ENCODE data around the gene MAPK1.
"Not testable (repeated sequence)": the region's sequence is repeated elsewhere in the genome, so short reads cannot be mapped to it uniquely, and the experiment has no call there.

MAPK1 gene

DNA sequence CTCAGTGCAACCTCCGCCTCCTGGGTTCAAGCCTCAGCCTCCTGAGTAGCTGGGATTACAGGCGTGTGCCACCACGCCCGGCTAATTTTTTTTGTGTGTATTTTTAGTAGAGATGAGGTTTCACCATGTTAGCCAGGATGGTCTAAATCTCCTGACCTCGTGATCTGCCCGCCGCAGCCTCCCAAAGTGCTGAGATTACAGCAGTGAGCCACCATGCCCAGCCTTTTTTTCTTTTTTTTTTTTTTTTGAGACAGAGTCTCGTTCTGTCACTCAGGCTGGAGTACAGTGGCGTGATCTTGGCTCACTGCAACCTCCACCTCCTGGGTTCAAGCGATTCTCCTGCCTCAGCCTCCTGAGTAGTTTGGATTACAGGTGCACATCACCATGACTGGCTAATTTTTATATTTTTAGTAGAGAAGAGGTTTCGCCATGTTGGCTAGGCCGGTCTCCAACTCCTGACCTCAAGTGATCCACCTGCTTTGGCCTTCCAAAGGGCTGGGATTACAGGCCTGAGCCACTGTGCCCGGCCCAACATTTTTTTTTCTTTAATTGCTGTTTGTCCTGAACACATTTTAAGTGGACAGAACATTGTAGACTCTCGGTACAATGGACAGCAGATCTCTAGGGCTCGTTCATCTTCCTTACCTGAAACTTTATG is 146.1 kb downstream of the MAPK1 start:
- not testable (repeated sequence) for DNase-seq

DNA sequence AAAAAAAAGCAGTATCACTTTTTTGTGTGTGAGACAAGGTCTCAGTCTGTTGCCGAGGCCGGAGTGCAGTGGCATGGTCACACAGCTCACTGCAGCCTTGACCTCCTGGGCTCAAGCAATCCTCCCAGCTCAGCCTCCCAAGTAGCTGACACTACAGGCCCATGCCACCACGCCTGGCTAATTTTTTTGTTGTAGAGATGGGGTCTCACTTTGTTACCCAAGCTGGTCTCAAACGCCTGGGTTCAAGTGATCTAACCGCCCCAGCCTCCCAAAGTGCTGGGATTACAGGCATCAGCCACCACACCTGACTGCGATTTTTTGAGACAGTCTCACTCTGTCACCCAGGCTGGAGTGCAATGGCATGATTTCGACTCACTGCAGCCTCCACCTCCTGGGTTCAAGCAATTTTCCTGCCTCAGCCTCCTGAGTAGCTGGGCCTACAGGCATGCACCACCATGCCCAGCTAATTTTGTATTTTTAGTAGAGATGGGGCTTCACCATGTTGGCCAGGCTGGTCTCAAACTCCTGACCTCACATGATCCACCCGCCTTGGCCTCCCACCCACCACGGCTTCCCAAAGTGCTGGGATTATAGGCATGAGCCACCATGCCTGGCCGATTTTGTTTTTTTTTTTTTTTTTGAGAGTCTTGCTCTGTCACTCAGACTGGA is 147.1 kb downstream of the MAPK1 start:
- DNase-seq: not testable (repeated sequence)

DNA sequence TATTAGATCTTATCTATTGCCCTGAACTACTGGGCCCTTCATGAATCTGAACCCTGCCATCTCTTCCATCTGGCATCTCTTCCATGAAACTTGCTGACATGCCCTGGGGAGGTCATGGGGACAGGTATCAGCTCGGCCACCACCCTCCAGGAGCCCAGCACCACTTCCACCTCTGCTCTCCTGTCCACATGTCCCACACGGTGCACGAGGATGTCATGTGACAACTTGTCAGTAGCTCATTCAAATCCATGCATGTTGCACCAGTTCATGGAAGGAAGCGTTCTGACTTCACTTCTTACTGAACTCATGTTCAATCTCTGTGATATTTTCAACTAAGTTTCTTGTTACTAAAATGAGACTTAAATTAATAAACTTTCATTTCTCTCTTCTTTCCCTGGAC is 148.4 kb downstream of the MAPK1 start:
- DNase-seq: no peak

DNA sequence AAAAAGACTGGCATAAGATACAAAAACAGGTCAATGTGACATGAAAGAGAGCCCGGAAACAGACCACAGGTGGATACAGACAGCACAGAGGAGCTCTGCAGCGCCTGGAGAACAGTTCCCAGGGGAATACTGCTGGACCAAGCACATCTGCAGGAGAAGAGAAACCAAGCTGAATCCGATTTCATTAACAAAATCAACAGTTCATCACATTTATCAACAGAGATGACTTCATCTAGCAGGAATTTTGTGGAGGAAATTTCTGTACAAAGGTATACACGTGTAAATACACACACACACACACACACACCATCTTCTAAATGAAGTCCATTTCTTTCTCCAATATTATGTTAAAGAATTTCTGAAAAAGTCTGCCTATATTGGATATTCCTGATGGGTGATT is 148.9 kb downstream of the MAPK1 start:
- no peak for DNase-seq

DNA sequence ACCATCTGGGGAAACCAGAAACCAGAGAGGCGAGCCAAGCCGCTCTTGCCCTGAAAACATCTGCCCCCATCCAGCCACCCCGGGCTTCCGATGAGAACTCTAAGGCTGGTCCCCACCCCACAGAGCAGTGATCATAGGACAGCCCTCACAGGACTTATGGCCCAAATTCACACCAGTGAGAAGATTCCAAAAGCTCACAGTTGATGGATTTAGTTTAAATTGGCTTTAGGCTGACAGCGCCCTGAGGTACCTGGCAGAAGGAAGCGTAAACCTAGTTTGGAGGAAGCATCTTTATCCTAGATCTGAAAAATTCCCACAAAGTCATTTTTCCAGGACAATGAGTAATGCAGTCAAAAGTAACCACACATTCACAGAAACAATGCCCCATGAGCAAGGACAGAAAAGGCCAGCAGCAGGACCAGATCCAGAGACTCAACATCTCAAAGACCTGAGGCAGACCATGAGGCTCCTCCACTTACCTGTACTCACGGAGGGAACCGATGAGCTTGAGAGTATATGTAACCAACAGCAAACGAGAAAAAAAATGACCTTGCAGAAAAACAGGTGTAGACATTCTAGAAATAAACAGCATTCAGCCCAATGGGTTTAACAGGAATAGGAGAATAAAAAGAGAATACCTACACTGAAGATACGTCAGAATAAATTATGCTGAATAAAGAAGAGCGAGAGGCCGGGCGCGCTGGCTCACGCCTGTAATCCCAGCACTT is 150.9 kb downstream of the MAPK1 start:
- not testable (repeated sequence) for DNase-seq

DNA sequence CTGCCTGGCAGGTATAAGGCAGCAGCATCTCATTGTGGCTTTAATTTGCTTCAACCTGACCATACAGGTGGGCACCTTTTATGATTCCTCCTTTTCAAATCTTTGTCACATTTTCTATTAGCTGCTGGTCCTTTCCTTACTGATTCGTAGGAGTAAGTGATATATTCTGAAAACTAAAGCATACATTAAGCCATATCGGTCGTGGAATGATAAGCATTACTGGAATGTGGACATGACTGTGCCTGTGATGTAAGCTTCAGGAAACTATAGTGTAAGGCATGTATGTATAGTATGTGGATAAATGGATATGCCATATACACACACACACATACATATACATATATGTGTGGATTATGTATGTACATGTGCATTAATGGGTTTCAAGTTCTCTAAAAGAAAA is 152.7 kb downstream of the MAPK1 start:
- no peak for DNase-seq

DNA sequence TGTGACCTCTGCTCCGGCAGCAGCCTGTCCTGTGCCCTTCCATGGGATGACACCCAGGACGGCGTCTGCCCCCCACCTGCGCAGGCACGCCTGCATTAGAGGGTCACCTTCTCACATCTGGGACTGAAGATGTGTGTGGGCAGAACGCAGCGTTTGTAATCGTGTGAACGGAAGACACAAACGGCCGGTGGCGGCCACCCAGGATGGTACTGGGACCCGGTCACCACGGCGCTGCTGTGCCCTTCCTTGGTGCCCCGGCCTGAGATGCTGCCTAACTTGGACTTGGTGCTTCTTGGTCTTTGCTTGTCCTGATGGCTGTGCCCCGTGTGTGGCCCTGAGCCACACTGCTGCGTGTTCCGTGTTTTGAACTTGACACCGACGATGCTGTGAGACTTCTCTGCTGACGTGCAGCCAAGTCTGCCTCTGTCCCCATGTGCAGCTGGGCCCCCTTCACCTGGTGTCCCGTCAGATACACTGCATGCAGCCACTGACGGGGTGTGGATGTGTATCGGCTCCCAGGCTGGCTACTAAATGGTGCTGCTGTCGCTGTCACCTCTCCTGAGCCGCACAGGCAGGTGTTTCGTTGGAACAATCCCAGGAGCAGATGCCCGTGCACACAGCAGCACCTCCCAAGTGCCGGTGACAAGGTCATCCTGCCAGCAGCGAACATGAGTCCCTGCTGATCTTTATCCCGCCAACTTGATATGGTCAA is 153.2 kb downstream of the MAPK1 start:
- no peak for DNase-seq

DNA sequence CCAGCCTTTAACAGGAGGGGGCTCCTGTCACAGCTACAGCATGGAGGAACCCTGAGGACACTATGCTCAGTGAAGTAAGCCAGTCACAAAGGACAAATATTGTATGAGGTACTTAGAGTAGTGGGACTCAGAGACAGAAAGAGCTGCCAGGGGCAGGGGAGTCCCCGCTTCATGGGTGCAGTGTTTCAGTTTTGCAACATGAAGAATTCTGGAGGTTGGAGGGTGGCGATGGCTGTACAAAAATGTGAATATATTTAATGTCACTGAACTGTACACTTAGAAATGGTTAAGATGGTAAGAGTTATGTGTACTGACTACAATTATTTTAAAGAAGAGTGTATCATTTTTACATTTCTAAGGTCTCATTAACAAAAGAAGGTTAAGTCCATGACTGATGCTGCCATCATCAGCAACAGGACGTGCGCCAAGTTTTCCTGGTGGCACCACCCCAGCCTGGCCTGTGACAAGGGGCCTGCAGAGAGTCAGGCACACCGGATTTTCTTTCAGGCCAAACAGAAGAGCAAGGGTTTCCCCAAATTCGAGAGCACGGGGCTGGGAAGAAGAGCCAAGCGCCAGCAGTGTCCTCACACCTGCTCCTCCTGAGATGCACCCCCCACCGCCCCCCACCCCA is 153.9 kb downstream of the MAPK1 start:
- DNase-seq: no peak

DNA sequence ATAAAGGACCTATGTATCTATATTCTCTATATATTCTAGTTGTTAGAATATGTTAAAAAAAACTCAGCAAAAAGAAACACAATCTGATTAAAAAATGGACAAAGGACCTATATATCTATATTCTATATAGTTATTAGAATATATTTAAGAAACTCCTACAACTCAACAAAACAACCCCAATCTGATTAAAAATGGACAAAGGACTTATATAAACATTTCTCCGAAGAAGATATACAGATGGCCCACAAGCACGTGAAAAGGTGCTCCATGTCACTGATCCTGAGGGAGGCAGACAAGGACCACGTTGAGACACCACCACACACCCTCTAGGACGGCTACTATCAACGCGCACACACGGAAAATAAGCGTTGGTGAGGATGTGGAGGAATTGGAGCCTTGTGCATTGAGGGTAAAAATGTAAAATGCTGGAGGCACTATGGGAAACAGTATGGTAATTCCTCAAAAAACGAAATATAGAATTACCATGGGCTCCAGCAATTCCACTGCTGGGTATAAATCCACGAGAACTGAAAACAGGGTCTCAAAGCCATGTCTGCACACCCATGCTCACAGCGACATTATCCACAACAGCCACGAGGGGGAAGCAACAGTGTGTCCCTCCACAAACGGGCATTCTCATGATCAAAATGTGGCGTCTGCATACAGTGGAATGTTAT is 154.6 kb downstream of the MAPK1 start:
- peak in 4 of 5 experiments; percentile 30 to 68 (median 34) for DNase-seq

DNA sequence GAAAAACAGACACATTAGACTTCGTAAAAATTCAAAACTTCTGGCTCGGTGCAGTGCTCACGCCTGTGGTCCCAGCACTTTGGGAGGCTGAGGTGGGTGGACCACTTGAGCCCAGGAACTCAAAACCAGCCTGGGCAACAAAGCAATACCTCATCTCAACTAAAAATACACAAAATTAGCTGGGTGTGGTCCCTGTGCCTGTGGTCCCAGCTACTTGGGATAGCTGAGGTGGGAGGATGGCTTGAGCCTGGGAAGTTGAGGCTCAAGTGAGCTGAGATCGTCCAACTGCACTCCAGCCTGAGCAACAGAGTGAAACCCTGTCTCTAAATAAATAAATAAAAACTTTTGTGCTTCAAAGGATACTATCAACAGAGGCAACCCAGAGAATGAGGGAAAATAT is 155.6 kb downstream of the MAPK1 start:
- no peak for DNase-seq

DNA sequence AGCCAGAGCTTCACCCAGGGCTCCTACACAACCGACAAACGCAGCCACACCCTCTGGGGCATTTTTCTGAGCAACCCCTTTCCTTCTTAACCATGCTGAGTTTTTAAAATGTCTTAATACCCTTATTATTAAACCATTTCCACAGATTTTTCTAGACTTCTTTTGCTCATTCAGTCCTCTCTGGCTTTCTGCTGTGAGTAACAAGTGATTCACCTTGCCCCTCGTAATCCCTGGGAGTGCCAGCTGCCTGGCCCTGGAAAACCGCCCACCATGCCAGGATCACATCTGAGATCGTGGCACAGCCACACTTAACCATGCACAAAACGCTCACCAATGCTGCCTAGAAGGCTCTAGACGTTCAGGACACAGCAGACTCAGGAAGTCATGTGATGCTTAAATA is 157.3 kb downstream of the MAPK1 start:
- no peak for DNase-seq

DNA sequence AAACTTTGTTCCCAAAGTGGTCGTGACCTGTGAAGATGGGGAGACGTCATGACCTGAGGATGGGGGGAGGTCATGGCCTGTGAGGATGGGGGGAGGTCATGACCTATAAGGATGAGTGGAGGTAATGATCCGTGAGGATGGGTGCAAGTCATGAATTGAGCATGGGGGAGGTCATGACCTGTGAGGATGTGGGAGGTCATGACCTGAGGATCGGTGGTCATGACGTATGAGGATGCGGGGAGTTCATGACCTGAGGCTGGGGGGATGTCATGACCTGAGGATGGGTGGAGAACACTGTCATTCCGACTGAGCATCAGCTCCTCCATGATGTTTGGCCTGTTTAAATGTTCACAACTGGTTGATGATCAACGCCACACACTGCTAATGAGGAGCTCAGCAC is 157.8 kb downstream of the MAPK1 start:
- no peak for DNase-seq

DNA sequence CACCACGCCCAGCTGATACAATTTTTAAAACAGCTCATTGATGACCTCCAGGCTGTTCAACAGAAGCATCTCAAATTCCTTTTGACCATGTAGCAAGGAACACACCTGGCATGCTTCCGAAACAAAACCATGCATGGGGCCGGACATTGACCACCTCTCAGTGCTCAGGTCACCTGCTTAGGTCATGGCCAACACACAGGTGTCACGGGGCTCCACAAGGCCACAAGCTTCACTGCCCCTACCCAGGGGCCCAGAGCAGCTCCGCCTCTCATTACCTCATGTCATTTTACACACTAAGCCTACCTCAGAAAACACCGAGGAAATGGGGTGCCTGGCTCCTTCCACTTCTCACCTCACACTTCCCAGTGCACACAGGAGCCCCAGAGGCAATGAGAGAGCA is 158.5 kb downstream of the MAPK1 start:
- DNase-seq: no peak

DNA sequence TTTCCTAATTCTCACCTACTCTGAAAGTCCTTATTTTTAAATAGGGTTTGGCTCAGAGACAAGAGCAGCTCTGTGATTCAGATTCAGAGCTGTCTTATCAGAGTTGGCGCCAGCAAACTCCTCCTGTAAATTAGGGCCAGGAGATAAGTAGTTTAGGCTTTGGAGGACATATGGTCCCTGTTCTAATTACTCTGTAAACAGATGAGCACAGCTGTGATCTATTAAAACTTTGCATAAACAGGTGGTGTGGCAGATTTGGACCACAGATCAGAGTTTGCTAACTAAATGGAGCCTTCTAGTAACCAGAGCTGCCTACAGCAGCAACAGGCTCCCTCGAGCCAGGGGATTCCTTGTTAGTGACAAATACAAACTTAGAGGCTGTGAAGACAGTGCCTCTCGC is 159.8 kb downstream of the MAPK1 start:
- DNase-seq: no peak

Data from T-helper 2 cell (primary cell).